Common myeloid progenitor, CD34-positive (primary cell): ENCODE results near the gene RNF150.

ENCODE experiments used
- CTCF ChIA-PET: fragments of 350-600 bp; sonication (Branson Sonifier 250); formaldehyde crosslinking; loops from one replicate; lab custom pipeline; 2021; ENCODE audit warnings: antibody characterized with exemption; lab: Charles Lee
- POLR2A ChIA-PET: fragments of 350-600 bp; sonication (Branson Sonifier 250); formaldehyde crosslinking; loops from one replicate; lab custom pipeline; 2021; ENCODE audit warnings: antibody characterized with exemption; lab: Charles Lee
- DNase-seq, 3 donors: peaks; one replicate each; pipeline versions ENCODE4 v3.0.0 to v3.0.0-alpha.2; 2013
- H3K27ac ChIP-seq, 2 experiments: 1 replicate in 1 of 2; 2 replicates in 1 of 2; pipeline ENCODE4 v1.7.0; 2013; ENCODE audit warnings: inconsistent platforms in 2 of 2, low read length in 2 of 2, mild to moderate bottlenecking in 2 of 2, low read depth in 1 of 2, moderate library complexity in 1 of 2; ENCODE audit not compliant: severe bottlenecking in 2 of 2, insufficient read depth in 1 of 2, poor library complexity in 1 of 2
- H3K27me3 ChIP-seq, 5 experiments: replicated peaks in 2 of 5; 1 replicate in 3 of 5; 2 replicates in 2 of 5; pipeline versions ENCODE4 v1.6.1 to v1.7.0; 2013; ENCODE audit warnings: low read length in 4 of 5, mild to moderate bottlenecking in 2 of 5, moderate library complexity in 2 of 5, inconsistent platforms in 1 of 5; ENCODE audit not compliant: insufficient read depth in 5 of 5, control insufficient read depth in 4 of 5
- H3K36me3 ChIP-seq, 4 experiments: 1 replicate in 2 of 4; 2 replicates in 2 of 4; pipeline versions ENCODE4 v1.6.1 to v1.7.0; 2013; ENCODE audit warnings: low read length in 3 of 4, control low read depth in 1 of 4, mild to moderate bottlenecking in 1 of 4; ENCODE audit not compliant: control insufficient read depth in 4 of 4, insufficient read depth in 4 of 4
- H3K4me1 ChIP-seq, 4 experiments: 1 replicate in 3 of 4; 2 replicates in 1 of 4; pipeline versions ENCODE4 v1.6.1 to v1.7.1; 2013; ENCODE audit warnings: low read length in 3 of 4, mild to moderate bottlenecking in 3 of 4, control low read depth in 1 of 4, inconsistent platforms in 1 of 4, moderate library complexity in 1 of 4; ENCODE audit not compliant: control insufficient read depth in 4 of 4, insufficient read depth in 4 of 4; ENCODE audit errors: control extremely low read depth in 1 of 4
- H3K4me3 ChIP-seq, 7 experiments: 1 replicate in 4 of 7; 2 replicates in 3 of 7; pipeline versions ENCODE4 v1.5.1 to v1.7.0; 2013; ENCODE audit warnings: mild to moderate bottlenecking in 7 of 7, low read length in 6 of 7, moderate library complexity in 6 of 7, inconsistent platforms in 2 of 7, low read depth in 2 of 7, control low read depth in 1 of 7; ENCODE audit not compliant: insufficient read depth in 4 of 7, control insufficient read depth in 1 of 7; ENCODE audit errors: extremely low read depth in 1 of 7
- H3K9me3 ChIP-seq, 5 experiments: 1 replicate in 4 of 5; 2 replicates in 1 of 5; pipeline versions ENCODE4 v1.6.1 to v1.7.1; 2013; ENCODE audit warnings: low read length in 4 of 5, mild to moderate bottlenecking in 2 of 5, inconsistent platforms in 1 of 5, low read depth in 1 of 5, moderate library complexity in 1 of 5; ENCODE audit not compliant: control insufficient read depth in 4 of 5, insufficient read depth in 2 of 5; ENCODE audit errors: control extremely low read depth in 1 of 5
- WGBS: methylation state at CpG from one replicate; pipeline ENCODE4 v1.1.5; 2013; ENCODE audit not compliant: insufficient coverage; 5-methylcytosine and 5-hydroxymethylcytosine counted together

RNF150 gene

GRCh38 chr4:141144207-141144606, 10.9 kb upstream of the RNF150 start:
- no peak for DNase-seq
- no peak overlapping the region for H3K4me3 ChIP-seq
- H3K27me3 ChIP-seq: no peaks in the 10 kb centered on the region
- peaks cover 0 to 32% (median 3%) of the 10 kb centered on the region in 4 experiments for H3K4me1 ChIP-seq
- H3K9me3 ChIP-seq: no peaks in the 10 kb centered on the region
- WGBS: 100% methylated on average over 2 of the region's 2 CpGs
- ChIA-PET CTCF (interaction anchor here (0.9 to 2.7 kb wide), 4 partner anchors 10 to 70 kb away, joined by 3 to 17 read pairs (median 4); partner anchors contain the start of gene RNF150), POLR2A (no interaction called here)
- H3K27ac ChIP-seq: no peak overlapping the region
- H3K36me3 ChIP-seq: no peaks in the 10 kb centered on the region

DNA sequence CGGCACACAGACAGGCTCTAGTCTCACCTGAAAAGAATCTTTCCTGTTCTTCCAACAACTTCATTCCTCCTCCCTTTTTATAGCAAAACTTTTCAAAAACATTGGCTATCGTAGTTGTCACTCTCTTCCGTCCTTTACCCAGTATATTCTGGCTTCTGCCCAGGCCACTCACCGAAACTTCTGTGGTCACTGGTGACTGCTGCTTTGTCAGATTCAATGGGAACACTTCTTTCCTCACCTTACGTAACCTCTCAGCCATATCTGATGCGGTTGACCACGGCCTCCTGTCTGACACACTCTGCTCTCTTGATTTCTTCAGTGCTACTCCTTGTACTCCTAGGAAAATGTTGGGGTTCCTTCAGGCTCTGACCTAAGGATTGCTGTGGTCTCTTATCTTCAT, 9.2 kb upstream of the RNF150 start:
- H3K27me3 ChIP-seq: no peaks in the 10 kb centered on the region
- DNase-seq: peak; percentile 81 to 94 (median 90)
- 0% methylated on average over 5 of the region's 7 CpGs for WGBS
- ChIA-PET CTCF (interaction anchor here (1.0 to 2.7 kb wide), 4 partner anchors 8 to 14 kb away, joined by 4 to 17 read pairs (median 5); partner anchors contain the start of gene RNF150), POLR2A (no interaction called here)
- H3K4me1 ChIP-seq: peaks cover 0 to 32% (median 3%) of the 10 kb centered on the region in 4 experiments
- no peak overlapping the region for H3K27ac ChIP-seq
- no peaks in the 10 kb centered on the region for H3K9me3 ChIP-seq
- peak overlapping the region in 1 of 7 experiments; percentile 32 for H3K4me3 ChIP-seq
- H3K36me3 ChIP-seq: no peaks in the 10 kb centered on the region

DNA sequence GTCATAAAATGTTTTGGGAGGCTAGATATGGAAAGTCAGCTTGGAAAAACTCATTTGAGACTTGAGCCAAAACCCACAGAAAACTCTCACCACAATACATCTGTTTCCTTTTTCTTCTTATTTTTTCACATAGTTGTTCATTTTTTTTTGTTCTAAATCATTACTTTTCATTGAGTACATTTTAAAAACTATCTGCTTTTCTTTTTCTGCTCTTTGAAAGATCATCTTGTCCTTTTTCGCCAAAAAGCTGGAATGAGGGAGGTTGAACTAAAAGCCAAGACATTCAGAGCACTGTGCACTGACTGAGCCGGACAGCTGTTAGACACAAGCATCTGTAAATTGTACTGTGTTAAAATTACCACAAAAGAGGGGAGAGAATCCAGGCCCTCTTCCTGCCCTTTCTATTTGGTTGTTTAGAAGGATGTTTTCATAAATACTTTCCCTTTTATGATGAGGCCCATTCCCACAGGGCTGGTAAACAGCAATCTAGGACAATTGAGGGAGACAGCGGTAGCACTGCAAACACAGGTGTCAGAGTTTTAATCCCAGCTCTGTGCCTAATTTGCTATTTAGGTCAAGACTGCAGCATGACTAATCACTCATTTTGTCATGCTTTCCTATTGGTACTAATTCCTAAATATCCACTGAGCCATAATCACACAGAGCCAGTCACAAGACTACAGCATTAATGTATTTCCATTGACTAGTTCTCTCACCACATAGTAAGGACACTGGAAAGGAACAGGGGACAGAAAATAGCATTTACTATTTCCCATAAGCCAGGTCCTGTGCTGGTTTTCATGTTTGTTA, 7.3 kb upstream of the RNF150 start:
- ChIA-PET CTCF (no interaction called here), POLR2A (no interaction called here)
- DNase-seq: peak in 2 of 3 donors; percentile 35 to 59
- WGBS: 67% methylated on average over 2 of the region's 3 CpGs
- Histone ChIP-seq H3K9me3 (no peaks in the 10 kb centered on the region), H3K27me3 (peaks cover 0 to 2% (median 0%) of the 10 kb centered on the region in 5 experiments), H3K4me3 (no peak overlapping the region), H3K4me1 (peaks cover 0 to 32% (median 3%) of the 10 kb centered on the region in 4 experiments), H3K27ac (no peak overlapping the region), H3K36me3 (no peaks in the 10 kb centered on the region)

DNA sequence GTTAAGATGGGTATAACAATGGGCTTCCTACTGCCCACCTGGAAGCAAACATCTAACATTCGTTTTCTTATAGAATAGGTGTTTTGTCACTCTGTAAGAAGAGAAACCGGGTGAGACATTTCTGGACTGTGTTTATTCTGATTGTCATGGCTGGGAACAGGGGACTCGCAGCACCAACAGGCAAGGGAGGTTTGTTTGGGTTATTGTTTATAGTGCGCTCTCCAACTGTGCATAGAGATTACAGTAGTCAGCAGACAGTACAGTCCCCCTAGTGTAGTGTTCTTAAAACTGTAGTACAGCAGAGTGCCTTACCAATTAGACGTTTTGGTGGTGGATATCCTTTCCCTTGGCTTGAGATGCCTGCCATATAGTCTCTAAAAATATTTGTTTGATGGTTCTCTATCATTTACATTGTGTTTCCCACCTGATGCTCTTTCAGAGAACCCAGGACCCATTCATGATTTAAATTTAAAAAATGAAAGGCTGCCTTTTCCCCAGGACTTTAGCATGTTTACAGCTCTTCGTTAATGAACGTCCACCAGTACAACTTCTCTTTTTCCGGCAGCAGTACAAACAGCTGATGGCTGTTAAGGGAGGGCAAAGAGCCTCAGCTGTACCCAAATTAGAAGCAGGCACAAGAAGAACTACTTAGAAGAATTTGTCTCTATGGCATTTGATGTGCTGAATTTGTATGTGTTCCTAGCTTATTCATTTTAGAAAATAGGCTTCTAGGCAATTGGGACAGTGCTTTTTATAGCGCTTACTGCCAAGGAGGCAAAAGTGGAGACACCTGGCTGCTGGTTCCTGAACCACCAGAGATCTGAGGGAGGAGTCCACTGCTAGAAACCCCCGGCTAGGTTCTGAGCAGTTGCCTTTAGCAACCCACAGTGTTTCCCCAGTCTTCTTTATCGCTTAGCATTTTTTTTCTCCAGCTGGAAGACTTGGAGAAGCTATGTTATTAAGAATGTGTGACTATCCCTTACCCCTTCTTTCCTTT, 1.0 kb upstream of the RNF150 start:
- Histone ChIP-seq H3K27me3 (peaks cover 0 to 6% (median 0%) of the 10 kb centered on the region in 5 experiments), H3K4me1 (peaks cover 6 to 31% (median 25%) of the 10 kb centered on the region in 4 experiments), H3K36me3 (no peaks in the 10 kb centered on the region), H3K9me3 (no peaks in the 10 kb centered on the region), H3K27ac (no peak overlapping the region), H3K4me3 (peak overlapping the region in 6 of 7 experiments; percentile 71 to 96 (median 80))
- POLR2A ChIA-PET: interaction anchor here (0.5 kb wide), 1 partner anchor 282 kb away, joined by 3 read pairs; no protein-coding TSS in a partner anchor
- peak; percentile 36 to 85 (median 83) for DNase-seq
- 68% methylated on average over 6 of the region's 11 CpGs for WGBS
- CTCF ChIA-PET: interaction anchor here (0.8 to 3.8 kb wide), 16 partner anchors 7 to 279 kb away, joined by 3 to 25 read pairs (median 4); no protein-coding TSS in a partner anchor

DNA sequence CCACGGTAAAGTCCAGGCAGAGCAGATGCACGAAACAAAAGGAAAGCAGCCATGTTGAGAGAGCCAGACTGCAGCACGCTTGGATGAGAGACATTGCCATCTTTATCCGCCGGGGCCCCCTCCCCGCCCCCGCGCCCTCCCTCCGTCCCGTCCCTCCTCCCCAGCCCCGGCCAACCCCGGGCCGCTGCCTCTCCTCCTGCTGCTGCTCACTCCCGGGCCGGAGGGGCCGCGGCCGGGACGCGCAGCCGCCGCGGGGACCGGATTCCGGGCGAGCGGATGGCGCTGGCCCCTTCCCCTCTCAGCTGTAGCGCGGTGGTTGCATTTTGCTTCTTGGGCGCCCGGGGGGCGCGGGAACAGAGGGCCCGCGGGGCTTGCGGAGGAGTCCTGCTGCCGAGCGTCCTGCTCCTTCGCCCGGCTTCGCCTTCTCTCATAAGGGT, 542 bp downstream of the RNF150 start:
- H3K4me3 ChIP-seq: peak overlapping the region; percentile 63 to 96 (median 79)
- no peak overlapping the region for H3K27ac ChIP-seq
- ChIA-PET CTCF (interaction anchor here (0.8 to 3.8 kb wide), 11 partner anchors 10 to 277 kb away, joined by 3 to 25 read pairs (median 4); no protein-coding TSS in a partner anchor), POLR2A (interaction anchor here (0.6 kb wide), 1 partner anchor 220 kb away, joined by 5 read pairs; no protein-coding TSS in a partner anchor)
- no peaks in the 10 kb centered on the region for H3K36me3 ChIP-seq
- H3K27me3 ChIP-seq: peaks cover 0 to 6% (median 0%) of the 10 kb centered on the region in 5 experiments
- peaks cover 6 to 31% (median 25%) of the 10 kb centered on the region in 4 experiments for H3K4me1 ChIP-seq
- H3K9me3 ChIP-seq: no peaks in the 10 kb centered on the region
- 0% methylated on average over 30 of the region's 42 CpGs for WGBS
- peak in 1 of 3 donors; percentile 8 for DNase-seq

DNA sequence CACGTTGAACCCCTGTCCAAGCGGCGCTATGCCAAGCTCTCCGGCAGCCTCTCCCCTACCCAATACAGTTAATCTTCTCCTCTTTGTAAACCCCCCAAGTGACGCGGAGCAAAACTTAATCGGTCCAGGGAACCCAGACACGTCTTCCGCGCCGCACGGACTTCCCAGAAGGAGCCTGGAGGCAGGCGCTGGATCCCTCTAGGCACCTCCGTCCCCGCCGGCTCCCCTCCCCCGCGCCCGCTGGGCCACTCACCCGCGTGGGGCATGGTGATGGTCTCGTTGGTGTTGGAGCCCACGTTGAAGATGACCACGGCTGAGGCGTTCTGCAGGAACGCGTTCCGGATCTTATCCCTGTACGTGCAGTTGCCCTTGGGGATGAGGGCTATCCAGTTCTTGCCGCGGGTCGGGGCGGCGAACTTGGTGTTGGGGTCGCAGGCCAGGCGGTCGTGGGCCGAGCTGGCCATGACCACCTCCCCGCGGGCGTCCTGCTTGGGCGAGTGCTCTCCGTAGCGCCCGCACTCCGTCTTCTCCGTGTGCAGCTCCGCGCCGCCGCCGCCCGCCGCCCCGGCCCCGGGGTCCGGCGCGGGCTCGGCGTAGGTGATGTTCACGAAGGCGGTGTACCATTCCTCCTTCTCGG, 1.1 kb downstream of the RNF150 start:
- peaks cover 0 to 6% (median 0%) of the 10 kb centered on the region in 5 experiments for H3K27me3 ChIP-seq
- POLR2A ChIA-PET: no interaction called here
- peak overlapping the region; percentile 63 to 96 (median 79) for H3K4me3 ChIP-seq
- H3K4me1 ChIP-seq: peaks cover 6 to 31% (median 25%) of the 10 kb centered on the region in 4 experiments
- WGBS: under 1% methylated on average over 64 of the region's 64 CpGs
- CTCF ChIA-PET: interaction anchor here (1.1 to 3.8 kb wide), 4 partner anchors 10 to 273 kb away, joined by 3 to 25 read pairs (median 4); no protein-coding TSS in a partner anchor
- H3K36me3 ChIP-seq: no peaks in the 10 kb centered on the region
- H3K9me3 ChIP-seq: no peaks in the 10 kb centered on the region
- DNase-seq: peak; percentile 5 to 44 (median 32)
- no peak overlapping the region for H3K27ac ChIP-seq
